GM23338 (cell line): ENCODE measurements around the gene TPI1. TPM values are rescaled to one million over a fixed set of nuclear protein-coding genes. Genes with fewer than 3 reads are reported as not detected.

ENCODE experiments used
- ATAC-seq: fragments of 200-7000 bp; cut with Tn5 transposase; 3 replicates; pipeline ENCODE4 v1.9.1; 2020
- DNase-seq: peaks from one replicate; pipeline ENCODE4 v3.0.0-alpha.2; 2015; ENCODE audit warnings: low spot score
- H2AFZ ChIP-seq: fragments of 200-600 bp; sonication (generic); 2 replicates; pipeline ENCODE4 v1.8.0; 2016; ENCODE audit warnings: antibody characterized with exemption, mild to moderate bottlenecking, moderate library complexity
- H3F3A ChIP-seq: fragments of 200-600 bp; sonication (generic); replicated peaks from 2 replicates; pipeline ENCODE4 v1.8.0; 2017; ENCODE audit warnings: antibody characterized with exemption, mixed run types, low read depth
- H3K27ac ChIP-seq: fragments of 200-600 bp; sonication (generic); 2 replicates; pipeline ENCODE4 v1.6.1; 2016; ENCODE audit warnings: low read depth
- H3K27me3 ChIP-seq: fragments of 200-600 bp; sonication (generic); 2 replicates; pipeline ENCODE4 v1.8.0; 2016; ENCODE audit warnings: mild to moderate bottlenecking, mixed run types, moderate library complexity; ENCODE audit not compliant: insufficient read depth
- H3K36me3 ChIP-seq: fragments of 200-600 bp; sonication (generic); 2 replicates; pipeline ENCODE4 v1.8.0; 2016; ENCODE audit warnings: mild to moderate bottlenecking; ENCODE audit not compliant: insufficient read depth
- H3K4me1 ChIP-seq: fragments of 200-600 bp; sonication (generic); 2 replicates; pipeline ENCODE4 v1.8.0; 2016; ENCODE audit warnings: mild to moderate bottlenecking, moderate library complexity; ENCODE audit not compliant: insufficient read depth
- H3K4me2 ChIP-seq: fragments of 200-600 bp; sonication (generic); 2 replicates; pipeline ENCODE4 v1.7.1; 2017; ENCODE audit warnings: mixed run types
- H3K4me3 ChIP-seq: fragments of 200-600 bp; sonication (generic); 2 replicates; pipeline ENCODE4 v1.6.1; 2016; ENCODE audit warnings: mixed run types
- H3K79me2 ChIP-seq: fragments of 200-600 bp; sonication (generic); replicated peaks from 2 replicates; pipeline ENCODE4 v1.8.0; 2017; ENCODE audit warnings: mild to moderate bottlenecking; ENCODE audit not compliant: insufficient read depth
- H3K9me2 ChIP-seq: fragments of 200-600 bp; sonication (generic); 2 replicates; pipeline ENCODE4 v1.8.0; 2017; ENCODE audit not compliant: insufficient read depth
- H4K20me1 ChIP-seq: fragments of 200-600 bp; sonication (generic); replicated peaks from 2 replicates; pipeline ENCODE4 v1.8.0; 2017; ENCODE audit warnings: mild to moderate bottlenecking; ENCODE audit not compliant: insufficient read depth
- H3K27ac Mint-ChIP-seq: 2 replicates; pipeline ENCODE4 v1.8.0; 2020; ENCODE audit warnings: inconsistent platforms, mild to moderate bottlenecking, moderate library complexity, mixed read lengths
- H3K27me3 Mint-ChIP-seq: 3 replicates; pipeline ENCODE4 v1.8.0; 2022; ENCODE audit warnings: low read depth, mild to moderate bottlenecking, moderate library complexity, mixed read lengths, inconsistent platforms; ENCODE audit not compliant: insufficient read depth, poor library complexity
- H3K36me3 Mint-ChIP-seq: 3 replicates; pipeline ENCODE4 v1.8.0; 2021; ENCODE audit warnings: low read depth, mild to moderate bottlenecking, inconsistent platforms, moderate library complexity, mixed read lengths
- H3K4me1 Mint-ChIP-seq: 3 replicates; pipeline ENCODE4 v1.8.0; 2020; ENCODE audit warnings: mild to moderate bottlenecking, inconsistent platforms, mixed read lengths
- H3K4me3 Mint-ChIP-seq: 3 replicates; pipeline ENCODE4 v1.8.0; 2021; ENCODE audit warnings: moderate library complexity, mild to moderate bottlenecking, inconsistent platforms, mixed read lengths
- H3K9me3 Mint-ChIP-seq: 3 replicates; pipeline ENCODE4 v1.8.0; 2020; ENCODE audit warnings: moderate library complexity, mild to moderate bottlenecking, inconsistent platforms, mixed read lengths
- CREB1 ChIP-seq: fragments of 250-450 bp; sonication (Bioruptor Pico); IDR thresholded peaks from 2 replicates; pipeline ENCODE4 v1.5.0; 2020; ENCODE audit warnings: low read depth, mild to moderate bottlenecking, moderate library complexity
- EZH2 ChIP-seq: fragments of 200-600 bp; sonication (generic); IDR thresholded peaks from one replicate; pipeline ENCODE4 v1.8.0; 2017; ENCODE audit warnings: antibody characterized with exemption, mild to moderate bottlenecking, low read depth; ENCODE audit not compliant: unreplicated experiment
- EZH2phosphoT487 ChIP-seq: fragments of 200-600 bp; sonication (generic); IDR thresholded peaks from one replicate; pipeline ENCODE4 v1.8.1; 2018; ENCODE audit warnings: antibody characterized with exemption; ENCODE audit not compliant: unreplicated experiment
- JUNB ChIP-seq: IDR thresholded peaks from one replicate; pipeline ENCODE4 v1.6.1; 2016; ENCODE audit warnings: antibody characterized with exemption; ENCODE audit not compliant: unreplicated experiment
- NANOG ChIP-seq: IDR thresholded peaks from 2 replicates; pipeline ENCODE4 v1.6.1; 2016; ENCODE audit warnings: antibody characterized with exemption, borderline replicate concordance
- POLR2AphosphoS5 ChIP-seq: IDR thresholded peaks from 2 replicates; pipeline ENCODE4 v1.6.1; 2016; ENCODE audit warnings: antibody characterized with exemption, low read depth
- STAT1 ChIP-seq: IDR thresholded peaks from one replicate; pipeline ENCODE4 v1.6.1; 2016; ENCODE audit warnings: antibody characterized with exemption; ENCODE audit not compliant: unreplicated experiment
- ZNF114 ChIP-seq: fragments of 250-450 bp; sonication (Bioruptor Pico); IDR thresholded peaks from 2 replicates; pipeline ENCODE4 v1.5.0; 2020; ENCODE audit warnings: mild to moderate bottlenecking, moderate library complexity
- ZNF331 ChIP-seq: fragments of 250-450 bp; sonication (Bioruptor Pico); IDR thresholded peaks from 2 replicates; pipeline ENCODE4 v1.5.0; 2020; ENCODE audit warnings: low read depth, mild to moderate bottlenecking, moderate library complexity
- long read RNA-seq: library from polyadenylated mRNA; unstranded; transcript quantifications from one replicate; pipeline ENCODE4 v2.0.0, GENCODE V29; 2020; ENCODE audit not compliant: unreplicated experiment
- polyA plus RNA-seq: library from polyadenylated mRNA; unstranded; fragments of >200 nt; fragmentation: Nextera tagmentation; extraction: Ambion mirVana; gene quantifications from 2 replicates; pipeline ENCODE4 v1.2.1, GENCODE V29; 2016
- total RNA-seq: library from RNA; depleted of rRNA; stranded (reverse); fragments of >200 nt; shearing (Covaris generic); gene quantifications from 2 replicates; pipeline ENCODE4 v1.2.3, GENCODE V29; 2014; rRNA removed
- TF ChIP-seq, protein P1 (sequence below): fragments of 250-450 bp; sonication (Bioruptor Pico); IDR thresholded peaks from 2 replicates; pipeline ENCODE4 v1.5.0; 2020; ENCODE audit warnings: mild to moderate bottlenecking, moderate library complexity
- TF ChIP-seq, protein P2 (sequence below), 2 experiments: fragments of 200-600 bp in 1 of 2; sonication (generic) in 1 of 2; conservative IDR thresholded peaks; 2 replicates each; pipeline versions ENCODE4 v1.5.1 to v1.6.1; 2016 to 2017; ENCODE audit warnings: antibody characterized with exemption in 2 of 2, low read depth in 2 of 2, mild to moderate bottlenecking in 2 of 2, moderate library complexity in 1 of 2
- TF ChIP-seq, protein P3 (sequence below): IDR thresholded peaks from one replicate; pipeline ENCODE4 v1.6.1; 2018; ENCODE audit warnings: antibody characterized with exemption; ENCODE audit not compliant: unreplicated experiment
- TF ChIP-seq, protein P4 (sequence below): IDR thresholded peaks from 2 replicates; pipeline ENCODE4 v1.6.1; 2016; ENCODE audit warnings: antibody characterized with exemption

TPI1 gene
- total RNA-seq (731 and 822 TPM in 2 replicates), polyA plus RNA-seq (737 and 748 TPM in 2 replicates)
- long read RNA-seq, transcript TPI1-201 (7 exons, 1,763 nt) = major isoform, 3,117 of 3,204 reads
- long read RNA-seq, partial matches to known transcripts = 10 of 3,204 reads
- long read RNA-seq, other reads (novel, unspliced or antisense) = 74 of 3,204 reads

DNA sequence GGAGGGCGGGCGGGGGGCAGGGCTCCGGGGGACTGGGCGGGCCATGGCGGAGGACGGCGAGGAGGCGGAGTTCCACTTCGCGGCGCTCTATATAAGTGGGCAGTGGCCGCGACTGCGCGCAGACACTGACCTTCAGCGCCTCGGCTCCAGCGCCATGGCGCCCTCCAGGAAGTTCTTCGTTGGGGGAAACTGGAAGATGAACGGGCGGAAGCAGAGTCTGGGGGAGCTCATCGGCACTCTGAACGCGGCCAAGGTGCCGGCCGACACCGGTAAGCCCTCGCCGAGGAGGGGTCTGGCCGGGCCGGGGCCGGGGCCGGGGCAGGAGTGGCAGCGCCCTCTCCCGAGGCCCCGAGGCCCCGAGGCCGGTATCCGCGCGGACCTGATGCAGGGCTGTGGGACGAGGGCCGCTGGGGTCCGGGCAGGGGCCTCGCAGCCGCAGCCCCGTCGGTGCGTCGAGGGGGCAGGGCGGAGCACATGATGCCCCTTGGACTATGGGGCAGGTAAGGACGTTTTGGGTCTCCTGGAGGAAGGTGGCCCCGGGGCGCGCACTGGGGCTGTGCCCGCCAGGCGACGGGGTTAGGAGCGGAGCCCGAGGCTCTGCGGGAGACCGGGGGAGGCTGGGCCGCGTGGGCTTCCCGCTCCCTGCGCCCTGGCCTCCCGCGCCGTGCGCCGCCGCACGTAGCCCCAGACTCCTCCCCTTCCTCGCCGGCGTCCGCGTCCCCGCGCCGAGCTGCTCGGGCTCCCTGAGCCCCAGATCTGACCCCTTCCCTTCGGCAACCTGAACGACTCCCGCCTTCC, at the start of gene TPI1:
TPI1 (plus strand) TSS at position 119 of the 798 bp plus-strand sequence; CDS start at position 155, 36 bp downstream.
- peaks cover 32% of the 10 kb centered on the region for H4K20me1 ChIP-seq
- peak; percentile 47 for ATAC-seq
- H3K4me3 Mint-ChIP-seq = peak within 1 kb of the TSS; percentile 94
- H3K27me3 Mint-ChIP-seq = peaks cover 49% of the 10 kb centered on the region
- H3K36me3 ChIP-seq = peaks cover 22% of the 10 kb centered on the region
- H3K4me1 ChIP-seq = peaks cover 50% of the 10 kb centered on the region
- H2AFZ ChIP-seq = peak within 1 kb of the TSS; percentile 83; the same call in 1 of the 2 replicates
- H3K9me2 ChIP-seq = no peaks in the 10 kb centered on the region
- H3F3A ChIP-seq = peaks cover 58% of the 10 kb centered on the region
- peak within 1 kb of the TSS; percentile 97 for H3K4me3 ChIP-seq
- peak within 1 kb of the TSS; percentile 85 for H3K27ac ChIP-seq
- no peaks in the 10 kb centered on the region for H3K27me3 ChIP-seq
- H3K4me2 ChIP-seq = peak within 1 kb of the TSS; percentile 100
- H3K36me3 Mint-ChIP-seq = peaks cover 75% of the 10 kb centered on the region
- DNase-seq = peak; percentile 85
- TF ChIP-seq, protein P1, sequence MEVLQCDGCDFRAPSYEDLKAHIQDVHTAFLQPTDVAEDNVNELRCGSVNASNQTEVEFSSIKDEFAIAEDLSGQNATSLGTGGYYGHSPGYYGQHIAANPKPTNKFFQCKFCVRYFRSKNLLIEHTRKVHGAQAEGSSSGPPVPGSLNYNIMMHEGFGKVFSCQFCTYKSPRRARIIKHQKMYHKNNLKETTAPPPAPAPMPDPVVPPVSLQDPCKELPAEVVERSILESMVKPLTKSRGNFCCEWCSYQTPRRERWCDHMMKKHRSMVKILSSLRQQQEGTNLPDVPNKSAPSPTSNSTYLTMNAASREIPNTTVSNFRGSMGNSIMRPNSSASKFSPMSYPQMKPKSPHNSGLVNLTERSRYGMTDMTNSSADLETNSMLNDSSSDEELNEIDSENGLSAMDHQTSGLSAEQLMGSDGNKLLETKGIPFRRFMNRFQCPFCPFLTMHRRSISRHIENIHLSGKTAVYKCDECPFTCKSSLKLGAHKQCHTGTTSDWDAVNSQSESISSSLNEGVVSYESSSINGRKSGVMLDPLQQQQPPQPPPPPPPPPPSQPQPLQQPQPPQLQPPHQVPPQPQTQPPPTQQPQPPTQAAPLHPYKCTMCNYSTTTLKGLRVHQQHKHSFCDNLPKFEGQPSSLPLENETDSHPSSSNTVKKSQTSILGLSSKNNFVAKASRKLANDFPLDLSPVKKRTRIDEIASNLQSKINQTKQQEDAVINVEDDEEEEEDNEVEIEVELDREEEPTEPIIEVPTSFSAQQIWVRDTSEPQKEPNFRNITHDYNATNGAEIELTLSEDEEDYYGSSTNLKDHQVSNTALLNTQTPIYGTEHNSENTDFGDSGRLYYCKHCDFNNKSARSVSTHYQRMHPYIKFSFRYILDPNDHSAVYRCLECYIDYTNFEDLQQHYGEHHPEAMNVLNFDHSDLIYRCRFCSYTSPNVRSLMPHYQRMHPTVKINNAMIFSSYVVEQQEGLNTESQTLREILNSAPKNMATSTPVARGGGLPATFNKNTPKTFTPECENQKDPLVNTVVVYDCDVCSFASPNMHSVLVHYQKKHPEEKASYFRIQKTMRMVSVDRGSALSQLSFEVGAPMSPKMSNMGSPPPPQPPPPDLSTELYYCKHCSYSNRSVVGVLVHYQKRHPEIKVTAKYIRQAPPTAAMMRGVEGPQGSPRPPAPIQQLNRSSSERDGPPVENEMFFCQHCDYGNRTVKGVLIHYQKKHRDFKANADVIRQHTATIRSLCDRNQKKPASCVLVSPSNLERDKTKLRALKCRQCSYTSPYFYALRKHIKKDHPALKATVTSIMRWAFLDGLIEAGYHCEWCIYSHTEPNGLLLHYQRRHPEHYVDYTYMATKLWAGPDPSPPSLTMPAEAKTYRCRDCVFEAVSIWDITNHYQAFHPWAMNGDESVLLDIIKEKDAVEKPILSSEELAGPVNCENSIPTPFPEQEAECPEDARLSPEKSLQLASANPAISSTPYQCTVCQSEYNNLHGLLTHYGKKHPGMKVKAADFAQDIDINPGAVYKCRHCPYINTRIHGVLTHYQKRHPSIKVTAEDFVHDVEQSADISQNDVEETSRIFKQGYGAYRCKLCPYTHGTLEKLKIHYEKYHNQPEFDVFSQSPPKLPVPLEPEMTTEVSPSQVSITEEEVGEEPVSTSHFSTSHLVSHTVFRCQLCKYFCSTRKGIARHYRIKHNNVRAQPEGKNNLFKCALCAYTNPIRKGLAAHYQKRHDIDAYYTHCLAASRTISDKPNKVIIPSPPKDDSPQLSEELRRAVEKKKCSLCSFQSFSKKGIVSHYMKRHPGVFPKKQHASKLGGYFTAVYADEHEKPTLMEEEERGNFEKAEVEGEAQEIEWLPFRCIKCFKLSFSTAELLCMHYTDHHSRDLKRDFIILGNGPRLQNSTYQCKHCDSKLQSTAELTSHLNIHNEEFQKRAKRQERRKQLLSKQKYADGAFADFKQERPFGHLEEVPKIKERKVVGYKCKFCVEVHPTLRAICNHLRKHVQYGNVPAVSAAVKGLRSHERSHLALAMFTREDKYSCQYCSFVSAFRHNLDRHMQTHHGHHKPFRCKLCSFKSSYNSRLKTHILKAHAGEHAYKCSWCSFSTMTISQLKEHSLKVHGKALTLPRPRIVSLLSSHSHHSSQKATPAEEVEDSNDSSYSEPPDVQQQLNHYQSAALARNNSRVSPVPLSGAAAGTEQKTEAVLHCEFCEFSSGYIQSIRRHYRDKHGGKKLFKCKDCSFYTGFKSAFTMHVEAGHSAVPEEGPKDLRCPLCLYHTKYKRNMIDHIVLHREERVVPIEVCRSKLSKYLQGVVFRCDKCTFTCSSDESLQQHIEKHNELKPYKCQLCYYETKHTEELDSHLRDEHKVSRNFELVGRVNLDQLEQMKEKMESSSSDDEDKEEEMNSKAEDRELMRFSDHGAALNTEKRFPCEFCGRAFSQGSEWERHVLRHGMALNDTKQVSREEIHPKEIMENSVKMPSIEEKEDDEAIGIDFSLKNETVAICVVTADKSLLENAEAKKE (CRISPR knock-in tag) = no peak
- TF ChIP-seq EZH2 = no peak
- TF ChIP-seq, protein P2, sequence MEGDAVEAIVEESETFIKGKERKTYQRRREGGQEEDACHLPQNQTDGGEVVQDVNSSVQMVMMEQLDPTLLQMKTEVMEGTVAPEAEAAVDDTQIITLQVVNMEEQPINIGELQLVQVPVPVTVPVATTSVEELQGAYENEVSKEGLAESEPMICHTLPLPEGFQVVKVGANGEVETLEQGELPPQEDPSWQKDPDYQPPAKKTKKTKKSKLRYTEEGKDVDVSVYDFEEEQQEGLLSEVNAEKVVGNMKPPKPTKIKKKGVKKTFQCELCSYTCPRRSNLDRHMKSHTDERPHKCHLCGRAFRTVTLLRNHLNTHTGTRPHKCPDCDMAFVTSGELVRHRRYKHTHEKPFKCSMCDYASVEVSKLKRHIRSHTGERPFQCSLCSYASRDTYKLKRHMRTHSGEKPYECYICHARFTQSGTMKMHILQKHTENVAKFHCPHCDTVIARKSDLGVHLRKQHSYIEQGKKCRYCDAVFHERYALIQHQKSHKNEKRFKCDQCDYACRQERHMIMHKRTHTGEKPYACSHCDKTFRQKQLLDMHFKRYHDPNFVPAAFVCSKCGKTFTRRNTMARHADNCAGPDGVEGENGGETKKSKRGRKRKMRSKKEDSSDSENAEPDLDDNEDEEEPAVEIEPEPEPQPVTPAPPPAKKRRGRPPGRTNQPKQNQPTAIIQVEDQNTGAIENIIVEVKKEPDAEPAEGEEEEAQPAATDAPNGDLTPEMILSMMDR (conservative IDR thresholded peaks at IDR 0.05; ENCODE audit: low read depth in 2 of 2) = no peak
- TF ChIP-seq, protein P3, sequence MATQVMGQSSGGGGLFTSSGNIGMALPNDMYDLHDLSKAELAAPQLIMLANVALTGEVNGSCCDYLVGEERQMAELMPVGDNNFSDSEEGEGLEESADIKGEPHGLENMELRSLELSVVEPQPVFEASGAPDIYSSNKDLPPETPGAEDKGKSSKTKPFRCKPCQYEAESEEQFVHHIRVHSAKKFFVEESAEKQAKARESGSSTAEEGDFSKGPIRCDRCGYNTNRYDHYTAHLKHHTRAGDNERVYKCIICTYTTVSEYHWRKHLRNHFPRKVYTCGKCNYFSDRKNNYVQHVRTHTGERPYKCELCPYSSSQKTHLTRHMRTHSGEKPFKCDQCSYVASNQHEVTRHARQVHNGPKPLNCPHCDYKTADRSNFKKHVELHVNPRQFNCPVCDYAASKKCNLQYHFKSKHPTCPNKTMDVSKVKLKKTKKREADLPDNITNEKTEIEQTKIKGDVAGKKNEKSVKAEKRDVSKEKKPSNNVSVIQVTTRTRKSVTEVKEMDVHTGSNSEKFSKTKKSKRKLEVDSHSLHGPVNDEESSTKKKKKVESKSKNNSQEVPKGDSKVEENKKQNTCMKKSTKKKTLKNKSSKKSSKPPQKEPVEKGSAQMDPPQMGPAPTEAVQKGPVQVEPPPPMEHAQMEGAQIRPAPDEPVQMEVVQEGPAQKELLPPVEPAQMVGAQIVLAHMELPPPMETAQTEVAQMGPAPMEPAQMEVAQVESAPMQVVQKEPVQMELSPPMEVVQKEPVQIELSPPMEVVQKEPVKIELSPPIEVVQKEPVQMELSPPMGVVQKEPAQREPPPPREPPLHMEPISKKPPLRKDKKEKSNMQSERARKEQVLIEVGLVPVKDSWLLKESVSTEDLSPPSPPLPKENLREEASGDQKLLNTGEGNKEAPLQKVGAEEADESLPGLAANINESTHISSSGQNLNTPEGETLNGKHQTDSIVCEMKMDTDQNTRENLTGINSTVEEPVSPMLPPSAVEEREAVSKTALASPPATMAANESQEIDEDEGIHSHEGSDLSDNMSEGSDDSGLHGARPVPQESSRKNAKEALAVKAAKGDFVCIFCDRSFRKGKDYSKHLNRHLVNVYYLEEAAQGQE = peak; percentile 5
- no peak for TF ChIP-seq EZH2phosphoT487
- TF ChIP-seq POLR2AphosphoS5 = peak; percentile 98
- no peak for TF ChIP-seq JUNB
- no peak for TF ChIP-seq ZNF331
- TF ChIP-seq CREB1 = 0 out of 2 replicates have a peak, but pooled peaks have one; percentile 22
- no peak for TF ChIP-seq NANOG
- no peak for TF ChIP-seq ZNF114 (CRISPR knock-in tag)
- no peak for TF ChIP-seq STAT1
- TF ChIP-seq, protein P4, sequence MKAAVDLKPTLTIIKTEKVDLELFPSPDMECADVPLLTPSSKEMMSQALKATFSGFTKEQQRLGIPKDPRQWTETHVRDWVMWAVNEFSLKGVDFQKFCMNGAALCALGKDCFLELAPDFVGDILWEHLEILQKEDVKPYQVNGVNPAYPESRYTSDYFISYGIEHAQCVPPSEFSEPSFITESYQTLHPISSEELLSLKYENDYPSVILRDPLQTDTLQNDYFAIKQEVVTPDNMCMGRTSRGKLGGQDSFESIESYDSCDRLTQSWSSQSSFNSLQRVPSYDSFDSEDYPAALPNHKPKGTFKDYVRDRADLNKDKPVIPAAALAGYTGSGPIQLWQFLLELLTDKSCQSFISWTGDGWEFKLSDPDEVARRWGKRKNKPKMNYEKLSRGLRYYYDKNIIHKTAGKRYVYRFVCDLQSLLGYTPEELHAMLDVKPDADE = no peak
- peak within 1 kb of the TSS; percentile 95 for H3K27ac Mint-ChIP-seq
- peaks cover 54% of the 10 kb centered on the region for H3K4me1 Mint-ChIP-seq
- H3K79me2 ChIP-seq = peaks cover 26% of the 10 kb centered on the region
- H3K9me3 Mint-ChIP-seq = no peaks in the 10 kb centered on the region; the same call in 1 of the 3 replicates
